Measurements from ENCODE around the gene ABCC10.

DNA sequence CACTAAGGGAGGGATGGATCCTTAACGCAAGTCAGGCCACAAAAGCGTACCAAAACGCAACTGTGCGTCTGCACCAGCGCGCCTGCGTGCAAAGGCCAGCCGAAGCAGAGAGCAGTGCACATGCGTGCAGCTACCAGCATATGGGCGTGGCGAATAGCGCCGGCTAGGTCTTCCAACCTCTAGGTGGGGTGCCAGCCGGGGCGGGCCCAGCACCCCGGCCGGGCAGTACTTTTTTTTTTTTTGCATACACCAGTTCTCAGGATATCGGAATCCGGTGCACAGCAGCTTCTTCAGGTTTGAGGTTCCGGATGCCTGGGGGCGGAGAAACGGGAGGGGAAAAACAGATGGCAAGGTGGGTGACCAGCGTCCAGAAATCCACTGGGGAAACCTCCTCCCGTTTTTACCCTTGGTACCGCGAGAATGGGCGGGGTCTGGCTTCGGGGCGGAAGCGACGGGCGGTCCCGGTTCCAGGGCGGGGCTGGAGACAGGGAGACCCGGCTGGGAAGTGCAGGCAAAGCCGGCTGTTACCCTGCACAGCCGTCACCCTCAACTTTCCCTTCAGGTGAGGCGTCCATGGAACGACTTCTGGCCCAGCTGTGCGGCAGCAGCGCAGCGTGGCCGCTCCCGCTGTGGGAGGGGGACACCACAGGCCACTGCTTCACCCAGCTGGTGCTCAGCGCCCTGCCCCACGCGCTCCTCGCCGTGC is at the start of gene ABCC10:
- TF ChIP-seq TAF1 (IDR thresholded peaks at IDR 0.05; ENCODE audit: borderline replicate concordance, low read depth, low read length) (peak; percentile 11; the same call in 1 of the 2 replicates), POLR2AphosphoS5 (IDR thresholded peaks at IDR 0.05; ENCODE audit: low read depth, low read length) (peak; percentile 72)

Measured in GM12892 (cell line).